GM19193 (cell line): ENCODE measurements around the gene STRN4.

Experiments
- POLR2A ChIP-seq: IDR thresholded peaks from 4 replicates; pipeline ENCODE4 v1.6.1; 2011; ENCODE audit not compliant: insufficient read depth, insufficient read length; ENCODE audit errors: extremely low read depth

STRN4 gene

DNA sequence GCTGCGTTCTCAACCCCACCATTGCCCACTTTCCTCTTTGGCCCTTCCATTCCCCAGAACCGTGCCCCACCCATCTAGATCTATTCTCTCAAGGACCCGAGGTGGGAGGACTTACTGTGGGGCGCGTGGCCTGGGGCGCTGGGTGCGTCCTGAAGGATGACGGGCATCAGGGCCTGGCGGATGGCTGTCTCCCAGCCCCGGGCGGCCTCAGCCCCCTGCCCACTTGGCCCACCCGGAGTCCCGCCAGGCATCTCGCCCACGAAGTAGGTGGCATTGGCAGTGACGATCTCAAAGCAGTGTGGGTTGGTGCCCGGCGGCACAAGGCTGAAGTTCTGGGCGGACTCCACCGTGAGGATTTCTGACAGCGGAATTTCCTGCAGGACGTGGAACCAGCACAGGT, 52.5 kb downstream of the STRN4 start:
- no peak for TF ChIP-seq POLR2A

DNA sequence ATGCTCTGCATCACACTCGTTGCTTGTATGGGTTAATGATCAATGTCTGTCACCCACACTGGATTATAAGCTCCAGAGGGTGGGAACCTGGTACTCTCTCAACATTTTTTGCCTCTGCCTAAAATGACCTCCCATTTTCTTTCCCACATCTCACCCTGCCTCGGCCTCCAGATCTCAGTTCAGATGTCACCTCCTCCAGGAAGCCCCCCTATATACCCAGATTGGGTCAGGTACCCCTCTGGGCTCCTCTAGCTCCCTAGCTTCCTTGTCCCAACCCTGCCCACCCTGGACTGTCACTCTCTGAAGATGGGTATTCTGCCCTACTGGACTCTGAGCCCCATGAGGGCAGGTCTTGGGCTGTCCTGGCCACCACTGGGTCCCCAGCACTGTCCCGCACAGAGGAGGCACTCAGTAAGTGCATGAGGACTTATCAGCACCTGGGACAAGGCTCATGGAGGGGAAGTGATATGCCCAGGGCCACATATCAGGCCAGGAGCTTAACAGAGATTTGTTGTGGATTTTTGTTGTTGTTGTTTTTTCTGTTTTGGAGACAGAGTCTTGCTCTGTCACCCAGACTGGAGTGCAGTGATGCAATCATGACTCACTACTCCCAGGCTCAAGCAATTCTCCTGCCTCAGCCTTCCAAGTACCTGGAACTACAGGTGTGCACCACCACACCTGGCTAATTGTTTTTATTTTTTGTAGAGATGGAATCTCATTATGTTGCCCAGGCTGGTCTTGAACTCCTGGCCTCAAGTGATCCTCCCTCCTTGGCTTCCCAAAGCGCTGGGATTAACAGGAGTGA, 53.1 kb downstream of the STRN4 start:
- TF ChIP-seq POLR2A, result no peak

- TF ChIP-seq POLR2A, result no peak
These were observed 54.3 kb downstream of the STRN4 start for GRCh38 chr19:46691948-46692347.

DNA sequence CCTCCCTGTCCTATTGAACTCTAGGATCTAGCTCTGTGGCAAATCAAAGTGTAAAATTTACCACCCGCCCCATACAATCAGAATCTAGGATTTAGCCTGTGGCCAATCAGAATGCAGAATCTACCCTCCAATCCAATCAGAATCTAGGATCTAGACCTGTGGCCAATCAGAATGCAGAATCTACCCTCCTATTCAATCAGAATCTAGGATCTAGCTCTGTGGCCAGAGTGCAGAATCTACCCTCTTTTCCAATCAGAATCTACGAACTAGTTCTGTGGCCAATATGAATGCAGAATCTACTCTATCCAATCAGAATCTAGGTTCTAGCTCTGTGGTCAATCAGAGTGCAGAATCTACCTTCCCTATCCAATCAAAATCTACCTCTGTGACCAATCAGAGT, 55.1 kb downstream of the STRN4 start:
- no peak for TF ChIP-seq POLR2A

GRCh38 chr19:46689358-46689757, 56.9 kb downstream of the STRN4 start:
- TF ChIP-seq POLR2A, result no peak

DNA sequence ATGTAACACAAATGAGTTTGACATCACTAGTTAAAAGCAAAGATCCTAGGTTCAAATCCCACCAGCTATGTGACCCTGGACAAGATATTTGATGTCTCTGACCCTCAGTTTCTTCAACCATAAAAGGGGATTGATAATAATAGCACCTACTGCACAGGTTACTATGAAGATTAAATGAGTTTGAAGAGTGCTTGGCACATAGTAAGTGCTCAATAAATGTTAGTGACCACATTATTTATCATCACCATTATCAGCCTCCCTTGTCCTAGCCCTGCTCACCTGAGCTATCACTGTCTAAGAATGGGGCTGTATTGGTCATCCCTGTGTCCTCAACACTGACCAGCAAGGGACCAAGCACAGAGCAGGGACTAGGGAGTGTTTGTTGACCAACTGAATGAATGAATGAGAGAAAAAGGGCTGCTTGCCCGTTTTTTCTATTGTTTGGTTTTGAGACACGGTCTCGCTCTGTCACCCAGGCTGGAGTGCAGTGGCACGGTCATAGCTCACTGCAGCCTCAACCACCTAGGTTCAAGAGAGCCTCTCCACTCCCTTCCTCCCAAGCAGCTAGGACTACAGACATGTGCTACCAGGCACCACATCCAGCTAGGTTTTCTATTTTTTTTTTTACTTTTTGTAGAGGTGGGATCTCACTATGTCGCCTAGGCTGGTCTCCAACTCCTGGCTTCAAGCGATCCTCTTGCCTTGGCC, 58.7 kb downstream of the STRN4 start:
- TF ChIP-seq POLR2A, result no peak

DNA sequence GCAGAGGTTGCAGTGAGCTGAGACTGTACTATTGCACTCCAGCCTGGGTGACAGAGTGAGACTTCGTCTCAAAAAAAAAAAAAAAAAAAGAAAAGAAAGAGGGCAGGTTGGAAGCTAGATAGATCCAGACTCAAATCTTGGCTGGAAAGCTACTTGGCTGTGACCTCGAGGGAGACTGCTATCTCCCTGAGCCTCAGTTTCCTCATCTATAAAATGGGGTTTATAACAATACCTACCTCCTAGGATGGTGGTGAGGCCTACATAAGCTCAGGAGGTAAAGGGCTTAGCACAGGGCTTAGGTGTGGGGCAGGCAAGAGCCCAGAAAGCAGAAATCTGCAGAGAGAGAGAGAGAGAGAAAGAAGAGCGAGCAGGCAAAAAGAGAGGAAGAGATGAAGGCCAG, 61.1 kb downstream of the STRN4 start:
- TF ChIP-seq POLR2A, result no peak

- TF ChIP-seq POLR2A, result no peak
These were observed 68.0 kb downstream of the STRN4 start for GRCh38 chr19:46678110-46678732.

DNA sequence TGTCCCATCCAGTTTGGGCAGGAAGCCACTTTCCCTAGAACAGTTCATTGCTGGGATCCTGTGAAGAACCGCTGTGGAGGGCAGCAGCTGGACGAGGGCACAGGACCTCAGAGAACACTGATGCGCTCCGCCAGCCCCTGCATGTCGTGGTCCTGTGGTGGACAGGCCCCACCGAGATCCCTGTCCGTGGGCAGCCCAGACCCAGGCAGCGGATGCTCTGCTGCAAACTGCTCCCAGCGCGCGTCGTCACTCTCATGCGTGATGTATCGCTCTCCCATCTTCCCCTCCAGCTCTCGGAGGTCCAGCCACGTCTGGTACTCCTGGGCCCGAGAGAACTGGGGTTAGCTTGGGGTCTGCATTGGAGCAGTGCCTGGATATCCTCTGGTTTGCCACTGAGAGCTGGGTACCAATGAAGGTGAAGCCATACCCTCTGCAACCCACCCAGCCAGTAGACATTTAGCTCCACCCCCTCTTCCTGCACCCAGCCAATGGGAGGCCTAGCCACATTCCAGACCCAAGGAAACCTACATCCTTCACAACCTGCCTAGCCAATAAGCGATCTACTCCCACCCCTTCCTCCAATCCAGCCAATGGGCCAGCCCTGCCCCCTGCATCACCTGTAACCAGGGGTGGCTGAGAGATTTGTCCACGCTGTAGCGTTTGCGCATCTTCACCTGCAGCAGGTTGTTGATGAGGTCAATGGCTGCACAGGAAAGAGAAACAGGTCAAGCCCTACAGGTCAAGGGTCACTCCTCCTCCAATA, 71.7 kb downstream of the STRN4 start:
- TF ChIP-seq POLR2A, result no peak

DNA sequence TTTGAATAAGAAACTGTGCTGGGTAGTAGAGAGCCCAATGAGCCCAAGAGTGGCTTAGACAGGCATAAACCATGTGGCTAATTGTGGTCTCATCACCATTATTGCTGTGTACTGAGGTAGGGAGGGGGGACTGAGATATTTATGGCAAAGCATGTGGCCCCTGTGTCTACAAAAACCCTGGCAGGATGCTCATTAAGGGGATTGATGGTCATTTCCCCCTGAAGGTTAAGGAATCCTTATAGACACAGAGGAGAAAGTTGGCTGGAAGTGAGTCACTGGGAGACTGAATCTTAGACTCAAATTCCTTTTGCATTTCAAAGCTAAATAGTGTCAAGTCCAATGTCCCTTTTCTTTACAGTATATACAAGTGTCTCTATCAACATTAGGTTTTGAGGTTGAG, 75.4 kb downstream of the STRN4 start:
- TF ChIP-seq POLR2A, result no peak
